ENCODE measurements around the gene TNFAIP3.

DNA sequence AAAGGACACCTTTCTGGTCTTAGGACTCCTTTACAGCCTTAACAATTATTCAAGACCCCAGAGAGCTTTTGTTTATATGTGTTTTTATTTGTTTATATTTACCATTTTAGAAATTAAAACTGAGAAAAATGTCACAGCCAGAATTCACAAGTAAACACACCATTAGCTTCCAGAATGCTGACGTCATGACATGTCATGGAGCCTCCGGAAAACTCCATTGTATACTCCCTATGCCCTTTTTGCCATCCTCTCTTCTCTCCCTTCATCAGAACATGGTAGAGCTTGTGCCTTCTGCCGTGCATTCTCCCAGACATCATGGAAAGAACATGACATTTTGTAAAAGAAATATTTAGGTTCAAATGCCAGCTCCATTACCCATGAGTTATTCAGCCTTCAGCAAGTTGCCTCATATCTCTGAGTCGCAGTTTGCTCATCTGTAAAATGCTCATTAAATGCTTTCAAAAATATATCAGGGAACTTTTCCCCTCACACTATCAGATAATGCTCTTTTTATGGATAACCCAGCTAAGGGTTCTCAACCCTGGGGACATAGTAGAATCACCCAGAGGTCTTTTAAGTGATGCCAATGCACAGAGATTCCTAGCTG is 27.8 kb downstream of the TNFAIP3 start:
- TF ChIP-seq, protein P1, sequence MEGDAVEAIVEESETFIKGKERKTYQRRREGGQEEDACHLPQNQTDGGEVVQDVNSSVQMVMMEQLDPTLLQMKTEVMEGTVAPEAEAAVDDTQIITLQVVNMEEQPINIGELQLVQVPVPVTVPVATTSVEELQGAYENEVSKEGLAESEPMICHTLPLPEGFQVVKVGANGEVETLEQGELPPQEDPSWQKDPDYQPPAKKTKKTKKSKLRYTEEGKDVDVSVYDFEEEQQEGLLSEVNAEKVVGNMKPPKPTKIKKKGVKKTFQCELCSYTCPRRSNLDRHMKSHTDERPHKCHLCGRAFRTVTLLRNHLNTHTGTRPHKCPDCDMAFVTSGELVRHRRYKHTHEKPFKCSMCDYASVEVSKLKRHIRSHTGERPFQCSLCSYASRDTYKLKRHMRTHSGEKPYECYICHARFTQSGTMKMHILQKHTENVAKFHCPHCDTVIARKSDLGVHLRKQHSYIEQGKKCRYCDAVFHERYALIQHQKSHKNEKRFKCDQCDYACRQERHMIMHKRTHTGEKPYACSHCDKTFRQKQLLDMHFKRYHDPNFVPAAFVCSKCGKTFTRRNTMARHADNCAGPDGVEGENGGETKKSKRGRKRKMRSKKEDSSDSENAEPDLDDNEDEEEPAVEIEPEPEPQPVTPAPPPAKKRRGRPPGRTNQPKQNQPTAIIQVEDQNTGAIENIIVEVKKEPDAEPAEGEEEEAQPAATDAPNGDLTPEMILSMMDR (IDR thresholded peaks at IDR 0.05): no peak
- no peak for TF ChIP-seq POLR2A (IDR thresholded peaks at IDR 0.05)
- TF ChIP-seq EP300 (IDR thresholded peaks at IDR 0.05): no peak
- TF ChIP-seq POLR2AphosphoS5 (IDR thresholded peaks at IDR 0.05): no peak
